GM23338 (cell line): ENCODE data around the gene MICAL3. TPM values are rescaled to one million over a fixed set of nuclear protein-coding genes. Genes with fewer than 3 reads are reported as not detected.

Experiments used
- ATAC-seq: fragments of 200-7000 bp; cut with Tn5 transposase; 3 replicates; pipeline ENCODE4 v1.9.1; 2020
- DNase-seq: peaks from one replicate; pipeline ENCODE4 v3.0.0-alpha.2; 2015; ENCODE audit warnings: low spot score
- H2AFZ ChIP-seq: fragments of 200-600 bp; sonication (generic); 2 replicates; pipeline ENCODE4 v1.8.0; 2016; ENCODE audit warnings: antibody characterized with exemption, mild to moderate bottlenecking, moderate library complexity
- H3F3A ChIP-seq: fragments of 200-600 bp; sonication (generic); replicated peaks from 2 replicates; pipeline ENCODE4 v1.8.0; 2017; ENCODE audit warnings: antibody characterized with exemption, mixed run types, low read depth
- H3K27ac ChIP-seq: fragments of 200-600 bp; sonication (generic); 2 replicates; pipeline ENCODE4 v1.6.1; 2016; ENCODE audit warnings: low read depth
- H3K27me3 ChIP-seq: fragments of 200-600 bp; sonication (generic); 2 replicates; pipeline ENCODE4 v1.8.0; 2016; ENCODE audit warnings: mild to moderate bottlenecking, mixed run types, moderate library complexity; ENCODE audit not compliant: insufficient read depth
- H3K36me3 ChIP-seq: fragments of 200-600 bp; sonication (generic); 2 replicates; pipeline ENCODE4 v1.8.0; 2016; ENCODE audit warnings: mild to moderate bottlenecking; ENCODE audit not compliant: insufficient read depth
- H3K4me1 ChIP-seq: fragments of 200-600 bp; sonication (generic); 2 replicates; pipeline ENCODE4 v1.8.0; 2016; ENCODE audit warnings: mild to moderate bottlenecking, moderate library complexity; ENCODE audit not compliant: insufficient read depth
- H3K4me2 ChIP-seq: fragments of 200-600 bp; sonication (generic); 2 replicates; pipeline ENCODE4 v1.7.1; 2017; ENCODE audit warnings: mixed run types
- H3K4me3 ChIP-seq: fragments of 200-600 bp; sonication (generic); 2 replicates; pipeline ENCODE4 v1.6.1; 2016; ENCODE audit warnings: mixed run types
- H3K79me2 ChIP-seq: fragments of 200-600 bp; sonication (generic); replicated peaks from 2 replicates; pipeline ENCODE4 v1.8.0; 2017; ENCODE audit warnings: mild to moderate bottlenecking; ENCODE audit not compliant: insufficient read depth
- H3K9me2 ChIP-seq: fragments of 200-600 bp; sonication (generic); 2 replicates; pipeline ENCODE4 v1.8.0; 2017; ENCODE audit not compliant: insufficient read depth
- H4K20me1 ChIP-seq: fragments of 200-600 bp; sonication (generic); replicated peaks from 2 replicates; pipeline ENCODE4 v1.8.0; 2017; ENCODE audit warnings: mild to moderate bottlenecking; ENCODE audit not compliant: insufficient read depth
- H3K27ac Mint-ChIP-seq: 2 replicates; pipeline ENCODE4 v1.8.0; 2020; ENCODE audit warnings: inconsistent platforms, mild to moderate bottlenecking, moderate library complexity, mixed read lengths
- H3K27me3 Mint-ChIP-seq: 3 replicates; pipeline ENCODE4 v1.8.0; 2022; ENCODE audit warnings: low read depth, mild to moderate bottlenecking, moderate library complexity, mixed read lengths, inconsistent platforms; ENCODE audit not compliant: insufficient read depth, poor library complexity
- H3K36me3 Mint-ChIP-seq: 3 replicates; pipeline ENCODE4 v1.8.0; 2021; ENCODE audit warnings: low read depth, mild to moderate bottlenecking, inconsistent platforms, moderate library complexity, mixed read lengths
- H3K4me1 Mint-ChIP-seq: 3 replicates; pipeline ENCODE4 v1.8.0; 2020; ENCODE audit warnings: mild to moderate bottlenecking, inconsistent platforms, mixed read lengths
- H3K4me3 Mint-ChIP-seq: 3 replicates; pipeline ENCODE4 v1.8.0; 2021; ENCODE audit warnings: moderate library complexity, mild to moderate bottlenecking, inconsistent platforms, mixed read lengths
- H3K9me3 Mint-ChIP-seq: 3 replicates; pipeline ENCODE4 v1.8.0; 2020; ENCODE audit warnings: moderate library complexity, mild to moderate bottlenecking, inconsistent platforms, mixed read lengths
- CREB1 ChIP-seq: fragments of 250-450 bp; sonication (Bioruptor Pico); IDR thresholded peaks from 2 replicates; pipeline ENCODE4 v1.5.0; 2020; ENCODE audit warnings: low read depth, mild to moderate bottlenecking, moderate library complexity
- CTCF ChIP-seq, 2 experiments: fragments of 200-600 bp in 1 of 2; sonication (generic) in 1 of 2; conservative IDR thresholded peaks; 2 replicates each; pipeline versions ENCODE4 v1.5.1 to v1.6.1; 2016 to 2017; ENCODE audit warnings: antibody characterized with exemption in 2 of 2, low read depth in 2 of 2, mild to moderate bottlenecking in 2 of 2, moderate library complexity in 1 of 2
- ETS1 ChIP-seq: IDR thresholded peaks from 2 replicates; pipeline ENCODE4 v1.6.1; 2016; ENCODE audit warnings: antibody characterized with exemption
- EZH2 ChIP-seq: fragments of 200-600 bp; sonication (generic); IDR thresholded peaks from one replicate; pipeline ENCODE4 v1.8.0; 2017; ENCODE audit warnings: antibody characterized with exemption, mild to moderate bottlenecking, low read depth; ENCODE audit not compliant: unreplicated experiment
- EZH2phosphoT487 ChIP-seq: fragments of 200-600 bp; sonication (generic); IDR thresholded peaks from one replicate; pipeline ENCODE4 v1.8.1; 2018; ENCODE audit warnings: antibody characterized with exemption; ENCODE audit not compliant: unreplicated experiment
- JUNB ChIP-seq: IDR thresholded peaks from one replicate; pipeline ENCODE4 v1.6.1; 2016; ENCODE audit warnings: antibody characterized with exemption; ENCODE audit not compliant: unreplicated experiment
- NANOG ChIP-seq: IDR thresholded peaks from 2 replicates; pipeline ENCODE4 v1.6.1; 2016; ENCODE audit warnings: antibody characterized with exemption, borderline replicate concordance
- ZNF114 ChIP-seq: fragments of 250-450 bp; sonication (Bioruptor Pico); IDR thresholded peaks from 2 replicates; pipeline ENCODE4 v1.5.0; 2020; ENCODE audit warnings: mild to moderate bottlenecking, moderate library complexity
- ZNF331 ChIP-seq: fragments of 250-450 bp; sonication (Bioruptor Pico); IDR thresholded peaks from 2 replicates; pipeline ENCODE4 v1.5.0; 2020; ENCODE audit warnings: low read depth, mild to moderate bottlenecking, moderate library complexity
- polyA plus RNA-seq: library from polyadenylated mRNA; unstranded; fragments of >200 nt; fragmentation: Nextera tagmentation; extraction: Ambion mirVana; gene quantifications from 2 replicates; pipeline ENCODE4 v1.2.1, GENCODE V29; 2016
- total RNA-seq: library from RNA; depleted of rRNA; stranded (reverse); fragments of >200 nt; shearing (Covaris generic); gene quantifications from 2 replicates; pipeline ENCODE4 v1.2.3, GENCODE V29; 2014
- TF ChIP-seq, protein P1 (sequence below): IDR thresholded peaks from one replicate; pipeline ENCODE4 v1.6.1; 2018; ENCODE audit warnings: antibody characterized with exemption; ENCODE audit not compliant: unreplicated experiment

Gene MICAL3
- total and polyA plus RNA-seq, 2 experiments from 2014 or later: 10.1 to 33.9 TPM

DNA sequence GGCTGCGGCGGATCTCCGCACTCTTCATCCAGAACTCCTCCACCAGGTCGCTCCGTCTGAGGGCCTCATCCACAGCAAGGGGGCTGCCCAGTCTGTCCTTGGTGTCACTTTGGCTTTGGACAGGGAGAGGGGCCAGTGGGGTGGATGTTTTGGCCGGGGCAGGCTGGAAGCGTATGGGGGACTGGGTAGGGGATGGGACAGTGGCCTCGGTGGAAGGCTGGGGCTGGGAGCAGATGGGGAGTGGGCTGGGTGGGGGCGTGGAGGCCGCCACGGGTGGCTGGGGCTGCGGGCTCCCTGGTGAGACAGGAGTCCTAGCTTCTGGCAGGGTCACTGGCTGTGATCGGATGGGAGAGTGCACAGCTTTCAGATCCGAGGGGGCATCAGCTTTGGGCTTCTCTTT, 205.7 kb downstream of the MICAL3 start:
- Histone ChIP-seq H3K27me3 (no peaks in the 10 kb centered on the region), H4K20me1 (0 out of 2 replicates have a peak, but pooled peaks cover 5% of the 10 kb centered on the region), H3K27ac (no peak overlapping the region), H3K4me3 (no peak overlapping the region), H3K79me2 (no peaks in the 10 kb centered on the region), H2AFZ (no peak overlapping the region), H3K4me1 (no peaks in the 10 kb centered on the region), H3F3A (no peaks in the 10 kb centered on the region), H3K36me3 (no peaks in the 10 kb centered on the region), H3K9me2 (no peaks in the 10 kb centered on the region), H3K4me2 (no peak overlapping the region)
- DNase-seq (no peak), ATAC-seq (no peak)
- Mint-ChIP-seq H3K27me3 (peaks cover 6% of the 10 kb centered on the region), H3K4me1 (peaks cover 5% of the 10 kb centered on the region; the same call in 2 of the 3 replicates), H3K36me3 (no peaks in the 10 kb centered on the region; the same call in 2 of the 3 replicates), H3K9me3 (no peaks in the 10 kb centered on the region), H3K27ac (no peak overlapping the region), H3K4me3 (no peak overlapping the region)
- TF ChIP-seq, protein P1, sequence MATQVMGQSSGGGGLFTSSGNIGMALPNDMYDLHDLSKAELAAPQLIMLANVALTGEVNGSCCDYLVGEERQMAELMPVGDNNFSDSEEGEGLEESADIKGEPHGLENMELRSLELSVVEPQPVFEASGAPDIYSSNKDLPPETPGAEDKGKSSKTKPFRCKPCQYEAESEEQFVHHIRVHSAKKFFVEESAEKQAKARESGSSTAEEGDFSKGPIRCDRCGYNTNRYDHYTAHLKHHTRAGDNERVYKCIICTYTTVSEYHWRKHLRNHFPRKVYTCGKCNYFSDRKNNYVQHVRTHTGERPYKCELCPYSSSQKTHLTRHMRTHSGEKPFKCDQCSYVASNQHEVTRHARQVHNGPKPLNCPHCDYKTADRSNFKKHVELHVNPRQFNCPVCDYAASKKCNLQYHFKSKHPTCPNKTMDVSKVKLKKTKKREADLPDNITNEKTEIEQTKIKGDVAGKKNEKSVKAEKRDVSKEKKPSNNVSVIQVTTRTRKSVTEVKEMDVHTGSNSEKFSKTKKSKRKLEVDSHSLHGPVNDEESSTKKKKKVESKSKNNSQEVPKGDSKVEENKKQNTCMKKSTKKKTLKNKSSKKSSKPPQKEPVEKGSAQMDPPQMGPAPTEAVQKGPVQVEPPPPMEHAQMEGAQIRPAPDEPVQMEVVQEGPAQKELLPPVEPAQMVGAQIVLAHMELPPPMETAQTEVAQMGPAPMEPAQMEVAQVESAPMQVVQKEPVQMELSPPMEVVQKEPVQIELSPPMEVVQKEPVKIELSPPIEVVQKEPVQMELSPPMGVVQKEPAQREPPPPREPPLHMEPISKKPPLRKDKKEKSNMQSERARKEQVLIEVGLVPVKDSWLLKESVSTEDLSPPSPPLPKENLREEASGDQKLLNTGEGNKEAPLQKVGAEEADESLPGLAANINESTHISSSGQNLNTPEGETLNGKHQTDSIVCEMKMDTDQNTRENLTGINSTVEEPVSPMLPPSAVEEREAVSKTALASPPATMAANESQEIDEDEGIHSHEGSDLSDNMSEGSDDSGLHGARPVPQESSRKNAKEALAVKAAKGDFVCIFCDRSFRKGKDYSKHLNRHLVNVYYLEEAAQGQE: no peak
- TF ChIP-seq EZH2 (no peak), CREB1 (CRISPR knock-in tag) (no peak), JUNB (no peak), ZNF114 (CRISPR knock-in tag) (no peak), EZH2phosphoT487 (no peak), ZNF331 (CRISPR knock-in tag) (no peak), ETS1 (no peak), CTCF (conservative IDR thresholded peaks at IDR 0.05; ENCODE audit: low read depth in 2 of 2) (no peak)

GRCh38 chr22:17818180-17818579, 206.2 kb downstream of the MICAL3 start:
- H3K4me2 ChIP-seq: no peak overlapping the region
- Mint-ChIP-seq H3K36me3 (no peaks in the 10 kb centered on the region; the same call in 2 of the 3 replicates), H3K4me3 (no peak overlapping the region), H3K27me3 (peaks cover 7% of the 10 kb centered on the region), H3K4me1 (peaks cover 5% of the 10 kb centered on the region; the same call in 2 of the 3 replicates), H3K27ac (no peak overlapping the region), H3K9me3 (no peaks in the 10 kb centered on the region)
- DNase-seq: no peak
- H3F3A ChIP-seq: no peaks in the 10 kb centered on the region
- H3K79me2 ChIP-seq: no peaks in the 10 kb centered on the region
- no peak overlapping the region for H3K4me3 ChIP-seq
- no peak overlapping the region for H2AFZ ChIP-seq
- TF ChIP-seq, protein P1: peak; percentile 53
- TF ChIP-seq NANOG: no peak
- 0 out of 2 replicates have a peak, but pooled peaks cover 5% of the 10 kb centered on the region for H4K20me1 ChIP-seq
- H3K27me3 ChIP-seq: no peaks in the 10 kb centered on the region
- ATAC-seq: peak; percentile 33; the same call in 1 of the 3 replicates
- H3K4me1 ChIP-seq: no peaks in the 10 kb centered on the region
- H3K36me3 ChIP-seq: no peaks in the 10 kb centered on the region
- no peak overlapping the region for H3K27ac ChIP-seq
- H3K9me2 ChIP-seq: no peaks in the 10 kb centered on the region
